ENCODE data around the gene CMA1.

CMA1 gene

DNA sequence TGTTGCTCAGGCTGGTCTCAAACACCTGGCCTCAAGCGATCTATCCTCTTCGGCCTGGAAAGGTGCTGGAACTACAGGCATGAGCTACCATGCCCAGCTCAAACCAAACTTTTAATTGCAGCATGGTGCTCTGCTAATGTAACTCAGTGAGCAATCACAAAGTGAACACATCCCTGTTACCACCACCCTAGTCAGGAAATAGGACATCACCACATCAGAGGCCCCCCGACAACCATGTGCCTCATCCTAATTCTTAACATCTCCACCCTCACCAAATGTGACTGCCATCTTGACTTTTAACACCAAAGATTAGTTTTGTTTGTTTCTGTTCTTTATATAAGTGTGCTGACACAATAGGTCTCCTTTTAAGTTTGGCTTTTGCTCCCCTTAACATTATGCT is 42.7 kb downstream of the CMA1 start:
- DNase-seq: no peak

DNA sequence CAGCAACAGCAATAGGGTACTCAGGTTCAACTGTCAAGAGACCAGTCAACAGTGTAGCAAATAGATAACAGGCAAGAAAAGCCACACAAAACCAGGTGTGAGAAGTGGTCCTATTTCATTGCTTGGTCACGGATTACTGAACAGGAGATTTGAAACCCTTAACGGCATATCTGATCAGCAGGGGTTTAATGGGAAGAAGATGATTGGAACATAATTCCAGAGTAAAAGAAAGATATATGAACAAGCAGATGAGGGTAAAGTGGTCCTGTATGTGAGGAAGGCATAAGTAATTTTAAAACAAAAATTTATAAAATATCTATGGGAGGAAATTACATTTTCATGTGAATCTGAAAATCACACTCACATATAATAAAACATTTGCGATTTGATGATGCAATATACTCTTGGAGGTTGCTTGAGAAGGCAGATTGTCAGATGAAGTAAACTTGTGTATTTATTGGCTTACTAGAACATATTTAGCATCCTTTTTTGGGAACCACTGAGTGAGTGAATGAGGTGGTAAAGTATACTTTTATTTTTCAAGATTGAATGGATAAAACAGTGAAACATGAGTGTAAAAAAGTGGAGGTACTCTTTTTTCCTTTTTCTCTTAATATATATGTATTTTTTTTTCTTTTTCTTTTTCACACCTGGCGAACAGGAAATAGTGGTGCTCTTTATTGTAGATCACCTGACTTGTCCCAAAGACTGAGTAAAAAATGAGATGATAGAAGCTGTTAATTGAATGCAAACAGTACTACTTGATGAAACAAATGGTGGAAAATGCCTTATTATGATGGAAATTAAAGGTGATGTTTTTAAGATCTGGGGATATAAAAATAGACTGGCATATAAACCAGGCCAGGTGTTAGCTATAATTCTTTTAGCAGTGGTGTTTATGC is 43.9 kb downstream of the CMA1 start:
- no peak for DNase-seq

DNA sequence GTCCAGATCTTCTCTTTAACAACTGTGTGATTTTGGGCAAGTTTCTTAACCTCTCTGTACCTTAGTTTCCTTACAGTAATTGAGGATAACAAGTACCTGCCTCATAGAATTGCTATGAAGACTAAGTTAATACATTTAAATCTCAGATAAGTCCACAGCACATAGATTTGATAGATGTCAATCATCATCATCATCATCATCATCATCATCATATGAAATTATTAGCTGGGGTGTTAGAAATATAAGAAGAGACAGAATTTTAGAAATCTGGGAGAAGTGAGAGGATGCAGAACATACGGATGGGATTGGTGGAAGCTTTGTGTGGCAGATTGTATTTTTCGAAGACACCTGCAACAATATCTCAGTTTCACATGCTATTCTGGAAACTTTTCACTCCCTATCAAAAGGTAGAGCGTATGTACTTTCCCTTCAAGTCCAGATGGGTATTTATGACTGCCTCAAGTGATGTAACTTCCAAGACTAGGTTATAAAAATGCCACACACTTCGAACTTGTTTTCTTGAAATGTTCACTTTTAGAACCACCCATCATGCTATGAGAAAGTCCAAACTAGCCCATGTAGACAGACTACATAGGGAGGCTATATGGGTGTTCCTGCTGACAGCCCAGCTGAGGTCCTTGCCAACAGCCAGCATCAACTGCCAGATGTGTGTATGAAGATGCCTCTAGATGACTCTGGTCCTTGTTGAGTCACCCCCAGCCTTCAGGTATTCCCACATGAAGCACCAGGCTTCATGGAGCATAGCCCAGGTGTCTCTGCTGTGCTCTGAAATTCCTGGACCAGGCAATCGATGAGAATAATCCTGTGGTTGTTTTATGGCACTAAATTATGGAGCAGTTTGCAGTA is 44.8 kb downstream of the CMA1 start:
- DNase-seq: no peak

DNA sequence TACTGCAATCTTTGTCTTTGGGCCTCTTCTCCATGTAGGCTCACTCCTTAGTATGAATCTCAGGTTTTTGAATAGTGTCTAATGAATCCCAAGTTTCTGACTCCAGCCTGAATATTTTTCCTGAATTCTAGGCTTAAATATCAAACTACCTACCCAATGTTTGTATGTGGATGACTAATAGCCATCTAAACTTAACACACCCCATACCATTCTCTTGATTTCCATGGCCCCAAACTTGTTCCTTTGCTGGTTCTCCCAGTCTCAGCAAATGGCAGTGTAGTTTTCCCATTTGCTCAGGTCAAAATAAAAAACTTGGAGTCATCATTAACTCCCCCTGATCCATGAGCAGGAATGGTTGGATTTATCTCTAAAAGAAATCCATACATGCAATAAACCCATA is 46.7 kb downstream of the CMA1 start:
- DNase-seq: no peak

- DNase-seq: no peak
Measured at GRCh38 chr14:24459331-24459730, 48.7 kb downstream of the CMA1 start.

GRCh38 chr14:24458736-24459135 is 49.3 kb downstream of the CMA1 start:
- DNase-seq: no peak

- peak; percentile 18 for DNase-seq
Measured at GRCh38 chr14:24456980-24457379, 51.1 kb downstream of the CMA1 start.

All from OCI-M1 (cell line).